Liver (tissue), 9 donors: Measurements from ENCODE around the gene LDB3. TPM values are rescaled to one million over a fixed set of nuclear protein-coding genes. Genes with fewer than 3 reads are reported as not detected.

Experiments used
- DNase-seq: peaks from one replicate; pipeline ENCODE4 v3.0.0-alpha.2; 2017; ENCODE audit warnings: low spot score
- H3K27ac ChIP-seq, 2 donors: one replicate each; pipeline ENCODE4 v1.7.0; 2013; ENCODE audit warnings: inconsistent platforms in 2 of 2, low read length in 2 of 2, control low read depth in 1 of 2, low read depth in 1 of 2, mild to moderate bottlenecking in 1 of 2
- H3K27me3 ChIP-seq, 4 donors: one replicate each; pipeline versions ENCODE4 v1.6.1 to v1.7.0; 2013; ENCODE audit warnings: low read length in 3 of 4, inconsistent platforms in 1 of 4, mild to moderate bottlenecking in 1 of 4, moderate library complexity in 1 of 4; ENCODE audit not compliant: control insufficient read depth in 4 of 4, insufficient read depth in 4 of 4
- H3K36me3 ChIP-seq, 4 donors: one replicate each; pipeline versions ENCODE4 v1.6.1 to v1.7.0; 2013; ENCODE audit warnings: low read length in 3 of 4, mild to moderate bottlenecking in 3 of 4, low read depth in 1 of 4, moderate library complexity in 1 of 4; ENCODE audit not compliant: control insufficient read depth in 4 of 4, insufficient read depth in 3 of 4
- H3K4me1 ChIP-seq, 4 donors: one replicate each; pipeline versions ENCODE4 v1.6.1 to v1.7.0; 2013; ENCODE audit warnings: low read length in 3 of 4, mild to moderate bottlenecking in 3 of 4, moderate library complexity in 1 of 4; ENCODE audit not compliant: control insufficient read depth in 4 of 4, insufficient read depth in 4 of 4
- H3K4me3 ChIP-seq, 3 donors: one replicate each; pipeline versions ENCODE4 v1.6.1 to v1.7.0; 2013; ENCODE audit warnings: low read length in 3 of 3, control low read depth in 1 of 3, low read depth in 1 of 3, mild to moderate bottlenecking in 1 of 3
- H3K9ac ChIP-seq, 2 donors: one replicate each; pipeline ENCODE4 v1.7.0; 2013; ENCODE audit warnings: low read length in 2 of 2, mild to moderate bottlenecking in 2 of 2, moderate library complexity in 2 of 2, control low read depth in 1 of 2, low read depth in 1 of 2
- H3K9me3 ChIP-seq, 4 donors: one replicate each; pipeline versions ENCODE4 v1.6.1 to v1.7.0; 2013; ENCODE audit warnings: low read length in 3 of 4; ENCODE audit not compliant: control insufficient read depth in 4 of 4
- EGR1 ChIP-seq, 2 donors: IDR thresholded peaks; 2 replicates each; pipeline ENCODE4 v1.6.1; 2016 to 2018; ENCODE audit warnings: antibody characterized with exemption in 2 of 2, low read depth in 2 of 2
- FOXA1 ChIP-seq: IDR thresholded peaks from 2 replicates; pipeline ENCODE4 v1.6.1; 2016; ENCODE audit warnings: antibody characterized with exemption
- FOXA2 ChIP-seq: IDR thresholded peaks from 2 replicates; pipeline ENCODE4 v1.6.1; 2016; ENCODE audit warnings: antibody characterized with exemption
- GABPA ChIP-seq, 2 donors: IDR thresholded peaks in 1 of 2; conservative IDR thresholded peaks in 1 of 2; 2 replicates each; pipeline ENCODE4 v1.6.1; 2016; ENCODE audit warnings: antibody characterized with exemption in 2 of 2, mild to moderate bottlenecking in 1 of 2, moderate library complexity in 1 of 2
- HNF4A ChIP-seq, 2 donors: conservative IDR thresholded peaks; 2 replicates each; pipeline ENCODE4 v1.6.1; 2016; ENCODE audit warnings: antibody characterized with exemption in 2 of 2, mild to moderate bottlenecking in 2 of 2
- HNF4G ChIP-seq: IDR thresholded peaks from 2 replicates; pipeline ENCODE4 v1.6.1; 2016; ENCODE audit warnings: antibody characterized with exemption
- JUND ChIP-seq, 2 donors: IDR thresholded peaks; 2 replicates each; pipeline ENCODE4 v1.6.1; 2016; ENCODE audit warnings: antibody characterized with exemption in 2 of 2
- NR2F2 ChIP-seq: IDR thresholded peaks from 2 replicates; pipeline ENCODE4 v1.6.1; 2016; ENCODE audit warnings: antibody characterized with exemption
- RAD21 ChIP-seq, 2 donors: IDR thresholded peaks; 2 replicates each; pipeline ENCODE4 v1.6.1; 2016; ENCODE audit warnings: antibody characterized with exemption in 2 of 2, mild to moderate bottlenecking in 2 of 2
- RXRA ChIP-seq, 2 donors: IDR thresholded peaks; 2 replicates each; pipeline ENCODE4 v1.6.1; 2017 to 2018; ENCODE audit warnings: antibody characterized with exemption in 2 of 2, mild to moderate bottlenecking in 1 of 2
- SP1 ChIP-seq: IDR thresholded peaks from 2 replicates; pipeline ENCODE4 v1.6.1; 2018; ENCODE audit warnings: antibody characterized with exemption, mild to moderate bottlenecking
- TAF1 ChIP-seq: conservative IDR thresholded peaks from 2 replicates; pipeline ENCODE4 v1.6.1; 2016; ENCODE audit warnings: antibody characterized with exemption, mild to moderate bottlenecking
- YY1 ChIP-seq: IDR thresholded peaks from 2 replicates; pipeline ENCODE4 v1.6.1; 2016; ENCODE audit warnings: antibody characterized with exemption, mild to moderate bottlenecking
- WGBS: extraction: QIAGEN DNeasy Blood & Tissue Kit; methylation state at CpG from one replicate; pipeline ENCODE4 v1.1.7; 2013; 5-methylcytosine and 5-hydroxymethylcytosine counted together
- polyA plus RNA-seq, 2 donors: library from polyadenylated mRNA; stranded (reverse) in 1 of 2; unstranded in 1 of 2; fragments of 200-250 nt in 1 of 2; fragments of >200 nt in 1 of 2; fragmentation: Nextera tagmentation in 1 of 2; extraction: Ambion mirVana in 1 of 2; gene quantifications; one replicate each; pipeline versions ENCODE4 v1.2.1 to v1.2.3, GENCODE V29; 2013 to 2015
- total RNA-seq, 2 donors: library from RNA; depleted of rRNA; stranded (reverse); fragments of >200 nt; gene quantifications; one replicate each; pipeline ENCODE4 v1.2.3, GENCODE V29; 2014
- TF ChIP-seq, protein P1 (sequence below): IDR thresholded peaks from 2 replicates; pipeline ENCODE4 v1.6.1; 2016; ENCODE audit warnings: antibody characterized with exemption
- TF ChIP-seq, protein P2 (sequence below): IDR thresholded peaks from 2 replicates; pipeline ENCODE4 v1.6.1; 2016; ENCODE audit warnings: antibody characterized with exemption
- TF ChIP-seq, protein P3 (sequence below): IDR thresholded peaks from 2 replicates; pipeline ENCODE4 v1.6.1; 2016; ENCODE audit warnings: antibody characterized with exemption, mild to moderate bottlenecking
- TF ChIP-seq, protein P4 (sequence below): IDR thresholded peaks from 2 replicates; pipeline ENCODE4 v1.6.1; 2016; ENCODE audit warnings: antibody characterized with exemption
- TF ChIP-seq, protein P5 (sequence below): fragments of 150-350 bp; IDR thresholded peaks from 2 replicates; pipeline ENCODE4 v1.5.1; 2017; ENCODE audit warnings: improper control_type of control experiment, low read depth, low read length; ENCODE audit not compliant: missing input control
- donor health status: healthy.
- donor health status: healthy.
- donor health status: healthy.
- donor health status: healthy.
- donor health status: healthy.

LDB3 gene
- total and polyA plus RNA-seq, 4 donors: 0.09 to 0.42 (median 0.15) TPM; not detected in 1

DNA sequence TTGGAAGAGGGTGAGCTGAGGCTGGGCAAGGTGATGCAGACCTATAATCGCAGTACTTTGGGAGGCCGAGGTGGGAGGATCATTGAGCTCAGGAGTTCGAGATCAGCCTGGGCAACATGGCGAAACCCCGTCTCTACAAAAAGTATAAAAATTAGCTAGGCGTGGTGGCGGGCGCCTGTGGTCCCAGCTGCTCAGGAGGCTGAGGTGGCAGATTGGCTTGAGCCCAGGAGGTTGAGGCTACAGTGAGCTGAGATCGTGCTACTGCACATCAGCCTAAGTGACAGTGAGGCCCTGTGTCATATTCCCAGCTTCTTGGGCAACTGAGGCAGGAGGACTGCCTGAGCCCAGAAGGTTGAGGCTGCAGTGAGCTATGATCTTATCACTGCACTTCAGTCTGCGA is 101.7 kb downstream of the LDB3 start:
- H3K27me3 ChIP-seq: no peaks in the 10 kb centered on the region
- H3K9me3 ChIP-seq: no peaks in the 10 kb centered on the region
- 95% methylated on average over 10 of the region's 10 CpGs for WGBS

More for the DNA sequence above, 101.7 kb downstream of the LDB3 start:
- DNase-seq: no peak
- Histone ChIP-seq H3K4me1 (peaks cover 0 to 12% (median 2%) of the 10 kb centered on the region in 4 donors), H3K4me3 (no peak overlapping the region), H3K9ac (no peak overlapping the region), H3K36me3 (no peaks in the 10 kb centered on the region), H3K27ac (no peak overlapping the region)
- TF ChIP-seq, protein P1, sequence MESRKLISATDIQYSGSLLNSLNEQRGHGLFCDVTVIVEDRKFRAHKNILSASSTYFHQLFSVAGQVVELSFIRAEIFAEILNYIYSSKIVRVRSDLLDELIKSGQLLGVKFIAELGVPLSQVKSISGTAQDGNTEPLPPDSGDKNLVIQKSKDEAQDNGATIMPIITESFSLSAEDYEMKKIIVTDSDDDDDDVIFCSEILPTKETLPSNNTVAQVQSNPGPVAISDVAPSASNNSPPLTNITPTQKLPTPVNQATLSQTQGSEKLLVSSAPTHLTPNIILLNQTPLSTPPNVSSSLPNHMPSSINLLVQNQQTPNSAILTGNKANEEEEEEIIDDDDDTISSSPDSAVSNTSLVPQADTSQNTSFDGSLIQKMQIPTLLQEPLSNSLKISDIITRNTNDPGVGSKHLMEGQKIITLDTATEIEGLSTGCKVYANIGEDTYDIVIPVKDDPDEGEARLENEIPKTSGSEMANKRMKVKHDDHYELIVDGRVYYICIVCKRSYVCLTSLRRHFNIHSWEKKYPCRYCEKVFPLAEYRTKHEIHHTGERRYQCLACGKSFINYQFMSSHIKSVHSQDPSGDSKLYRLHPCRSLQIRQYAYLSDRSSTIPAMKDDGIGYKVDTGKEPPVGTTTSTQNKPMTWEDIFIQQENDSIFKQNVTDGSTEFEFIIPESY: no peak
- TF ChIP-seq FOXA2 (no peak), RAD21 (IDR thresholded peaks at IDR 0.05) (no peak), YY1 (no peak), SP1 (no peak), JUND (IDR thresholded peaks at IDR 0.05) (no peak), HNF4A (conservative IDR thresholded peaks at IDR 0.05) (no peak), FOXA1 (no peak), NR2F2 (no peak), EGR1 (IDR thresholded peaks at IDR 0.05; ENCODE audit: low read depth in 2 of 2) (no peak), HNF4G (no peak), GABPA (IDR thresholded peaks at IDR 0.05 in 1 of 2, conservative IDR thresholded peaks at IDR 0.05 in 1 of 2) (no peak), RXRA (IDR thresholded peaks at IDR 0.05) (no peak), TAF1 (no peak)
- TF ChIP-seq, protein P2, sequence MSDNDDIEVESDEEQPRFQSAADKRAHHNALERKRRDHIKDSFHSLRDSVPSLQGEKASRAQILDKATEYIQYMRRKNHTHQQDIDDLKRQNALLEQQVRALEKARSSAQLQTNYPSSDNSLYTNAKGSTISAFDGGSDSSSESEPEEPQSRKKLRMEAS: no peak
- TF ChIP-seq, protein P3, sequence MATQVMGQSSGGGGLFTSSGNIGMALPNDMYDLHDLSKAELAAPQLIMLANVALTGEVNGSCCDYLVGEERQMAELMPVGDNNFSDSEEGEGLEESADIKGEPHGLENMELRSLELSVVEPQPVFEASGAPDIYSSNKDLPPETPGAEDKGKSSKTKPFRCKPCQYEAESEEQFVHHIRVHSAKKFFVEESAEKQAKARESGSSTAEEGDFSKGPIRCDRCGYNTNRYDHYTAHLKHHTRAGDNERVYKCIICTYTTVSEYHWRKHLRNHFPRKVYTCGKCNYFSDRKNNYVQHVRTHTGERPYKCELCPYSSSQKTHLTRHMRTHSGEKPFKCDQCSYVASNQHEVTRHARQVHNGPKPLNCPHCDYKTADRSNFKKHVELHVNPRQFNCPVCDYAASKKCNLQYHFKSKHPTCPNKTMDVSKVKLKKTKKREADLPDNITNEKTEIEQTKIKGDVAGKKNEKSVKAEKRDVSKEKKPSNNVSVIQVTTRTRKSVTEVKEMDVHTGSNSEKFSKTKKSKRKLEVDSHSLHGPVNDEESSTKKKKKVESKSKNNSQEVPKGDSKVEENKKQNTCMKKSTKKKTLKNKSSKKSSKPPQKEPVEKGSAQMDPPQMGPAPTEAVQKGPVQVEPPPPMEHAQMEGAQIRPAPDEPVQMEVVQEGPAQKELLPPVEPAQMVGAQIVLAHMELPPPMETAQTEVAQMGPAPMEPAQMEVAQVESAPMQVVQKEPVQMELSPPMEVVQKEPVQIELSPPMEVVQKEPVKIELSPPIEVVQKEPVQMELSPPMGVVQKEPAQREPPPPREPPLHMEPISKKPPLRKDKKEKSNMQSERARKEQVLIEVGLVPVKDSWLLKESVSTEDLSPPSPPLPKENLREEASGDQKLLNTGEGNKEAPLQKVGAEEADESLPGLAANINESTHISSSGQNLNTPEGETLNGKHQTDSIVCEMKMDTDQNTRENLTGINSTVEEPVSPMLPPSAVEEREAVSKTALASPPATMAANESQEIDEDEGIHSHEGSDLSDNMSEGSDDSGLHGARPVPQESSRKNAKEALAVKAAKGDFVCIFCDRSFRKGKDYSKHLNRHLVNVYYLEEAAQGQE: no peak
- TF ChIP-seq, protein P4, sequence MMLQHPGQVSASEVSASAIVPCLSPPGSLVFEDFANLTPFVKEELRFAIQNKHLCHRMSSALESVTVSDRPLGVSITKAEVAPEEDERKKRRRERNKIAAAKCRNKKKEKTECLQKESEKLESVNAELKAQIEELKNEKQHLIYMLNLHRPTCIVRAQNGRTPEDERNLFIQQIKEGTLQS: no peak
- TF ChIP-seq, protein P5, sequence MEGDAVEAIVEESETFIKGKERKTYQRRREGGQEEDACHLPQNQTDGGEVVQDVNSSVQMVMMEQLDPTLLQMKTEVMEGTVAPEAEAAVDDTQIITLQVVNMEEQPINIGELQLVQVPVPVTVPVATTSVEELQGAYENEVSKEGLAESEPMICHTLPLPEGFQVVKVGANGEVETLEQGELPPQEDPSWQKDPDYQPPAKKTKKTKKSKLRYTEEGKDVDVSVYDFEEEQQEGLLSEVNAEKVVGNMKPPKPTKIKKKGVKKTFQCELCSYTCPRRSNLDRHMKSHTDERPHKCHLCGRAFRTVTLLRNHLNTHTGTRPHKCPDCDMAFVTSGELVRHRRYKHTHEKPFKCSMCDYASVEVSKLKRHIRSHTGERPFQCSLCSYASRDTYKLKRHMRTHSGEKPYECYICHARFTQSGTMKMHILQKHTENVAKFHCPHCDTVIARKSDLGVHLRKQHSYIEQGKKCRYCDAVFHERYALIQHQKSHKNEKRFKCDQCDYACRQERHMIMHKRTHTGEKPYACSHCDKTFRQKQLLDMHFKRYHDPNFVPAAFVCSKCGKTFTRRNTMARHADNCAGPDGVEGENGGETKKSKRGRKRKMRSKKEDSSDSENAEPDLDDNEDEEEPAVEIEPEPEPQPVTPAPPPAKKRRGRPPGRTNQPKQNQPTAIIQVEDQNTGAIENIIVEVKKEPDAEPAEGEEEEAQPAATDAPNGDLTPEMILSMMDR: no peak
